Transverse colon (tissue), 4 donors: ENCODE results near the gene ICAM1. TPM values are rescaled to one million over a fixed set of nuclear protein-coding genes. Genes with fewer than 3 reads are reported as not detected.
A peak's percentile ranks its signal among the peaks of the same experiment; 100 is the strongest.

Experiments used
- DNase-seq: peaks from one replicate; pipeline ENCODE4 v3.0.0-alpha.2; 2019
- H3K27ac ChIP-seq, 4 donors: fragments of 200-600 bp; sonication (generic); 2 replicates each; pipeline ENCODE4 v1.5.1; 2016 to 2018; ENCODE audit warnings: inconsistent platforms in 4 of 4
- H3K27me3 ChIP-seq: fragments of 200-600 bp; sonication (generic); 2 replicates; pipeline ENCODE4 v1.5.1; 2017; ENCODE audit warnings: inconsistent platforms
- H3K36me3 ChIP-seq, 4 donors: fragments of 200-600 bp; sonication (generic); 2 replicates each; pipeline ENCODE4 v1.5.1; 2017 to 2019; ENCODE audit warnings: inconsistent platforms in 4 of 4
- H3K4me1 ChIP-seq, 4 donors: fragments of 200-600 bp; sonication (generic); 2 replicates each; pipeline ENCODE4 v1.5.1; 2017 to 2020; ENCODE audit warnings: inconsistent platforms in 4 of 4
- H3K4me3 ChIP-seq, 4 donors: fragments of 200-600 bp; sonication (generic); 1 replicate in 1 of 4; 2 replicates in 3 of 4; pipeline versions ENCODE4 v1.5.1 to v1.6.1; 2017 to 2019; ENCODE audit warnings: inconsistent platforms in 4 of 4
- H3K9me3 ChIP-seq, 2 donors: fragments of 200-600 bp; sonication (generic); 2 replicates each; pipeline ENCODE4 v1.5.1; 2017 to 2019; ENCODE audit warnings: inconsistent platforms in 2 of 2
- EP300 ChIP-seq: sonication (generic); formaldehyde crosslinking; IDR thresholded peaks from one replicate; pipeline ENCODE4 v1.6.1; 2017; ENCODE audit warnings: antibody characterized with exemption, low read depth
- POLR2A ChIP-seq: fragments of 450-650 bp; IDR thresholded peaks from one replicate; pipeline ENCODE4 v1.6.1; 2016; ENCODE audit warnings: antibody characterized with exemption, mild to moderate bottlenecking, moderate library complexity
- POLR2AphosphoS5 ChIP-seq, 3 donors: sonication (generic); formaldehyde crosslinking; IDR thresholded peaks; one replicate each; pipeline ENCODE4 v1.6.1; 2016; ENCODE audit warnings: antibody characterized with exemption in 3 of 3
- WGBS, 2 donors: methylation state at CpG; one replicate each; pipeline ENCODE4 v1.1.5; 2018; ENCODE audit warnings: low coverage in 1 of 2; 5-methylcytosine and 5-hydroxymethylcytosine counted together
- in situ Hi-C, 4 donors: fragments of 200-750 bp; cut with MboI; loops; one replicate each; pipeline versions ENCODE4 v1.15.0 to v1.15.1; 2017; ENCODE audit warnings: low sequenced_read_pairs in 3 of 4, low pct_ligation_motif_present in 1 of 4, low pct_unique_long_range_greater_than_20kb in 1 of 4
- intact Hi-C: fragments of 100-400 bp; cut with DNase I; formaldehyde crosslinking; loops from one replicate; pipeline ENCODE4 v1.15.1; 2023; ENCODE audit warnings: low total_unique reads
- total RNA-seq, 4 donors: library from RNA; depleted of rRNA; stranded (reverse); fragments of >200 nt; gene quantifications; one replicate each; pipeline ENCODE4 v1.1.0, GENCODE V29; 2016
- TF ChIP-seq, protein P1 (sequence below), 5 experiments: fragments of 200-600 bp in 3 of 5; fragments of 450-650 bp in 2 of 5; sonication (generic) in 3 of 5; IDR thresholded peaks; 1 replicate in 2 of 5; 2 replicates in 3 of 5; pipeline ENCODE4 v1.5.1; 2016 to 2017; ENCODE audit warnings: antibody characterized with exemption in 5 of 5, inconsistent platforms in 3 of 5, mild to moderate bottlenecking in 2 of 5, moderate library complexity in 1 of 5

The ICAM1 gene, protein sequence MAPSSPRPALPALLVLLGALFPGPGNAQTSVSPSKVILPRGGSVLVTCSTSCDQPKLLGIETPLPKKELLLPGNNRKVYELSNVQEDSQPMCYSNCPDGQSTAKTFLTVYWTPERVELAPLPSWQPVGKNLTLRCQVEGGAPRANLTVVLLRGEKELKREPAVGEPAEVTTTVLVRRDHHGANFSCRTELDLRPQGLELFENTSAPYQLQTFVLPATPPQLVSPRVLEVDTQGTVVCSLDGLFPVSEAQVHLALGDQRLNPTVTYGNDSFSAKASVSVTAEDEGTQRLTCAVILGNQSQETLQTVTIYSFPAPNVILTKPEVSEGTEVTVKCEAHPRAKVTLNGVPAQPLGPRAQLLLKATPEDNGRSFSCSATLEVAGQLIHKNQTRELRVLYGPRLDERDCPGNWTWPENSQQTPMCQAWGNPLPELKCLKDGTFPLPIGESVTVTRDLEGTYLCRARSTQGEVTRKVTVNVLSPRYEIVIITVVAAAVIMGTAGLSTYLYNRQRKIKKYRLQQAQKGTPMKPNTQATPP
- total RNA-seq, result 10 to 100 TPM in 1 of 4 donors, 1 to 10 TPM in 3; 6.4 to 26.6 (median 7.7) TPM

DNA sequence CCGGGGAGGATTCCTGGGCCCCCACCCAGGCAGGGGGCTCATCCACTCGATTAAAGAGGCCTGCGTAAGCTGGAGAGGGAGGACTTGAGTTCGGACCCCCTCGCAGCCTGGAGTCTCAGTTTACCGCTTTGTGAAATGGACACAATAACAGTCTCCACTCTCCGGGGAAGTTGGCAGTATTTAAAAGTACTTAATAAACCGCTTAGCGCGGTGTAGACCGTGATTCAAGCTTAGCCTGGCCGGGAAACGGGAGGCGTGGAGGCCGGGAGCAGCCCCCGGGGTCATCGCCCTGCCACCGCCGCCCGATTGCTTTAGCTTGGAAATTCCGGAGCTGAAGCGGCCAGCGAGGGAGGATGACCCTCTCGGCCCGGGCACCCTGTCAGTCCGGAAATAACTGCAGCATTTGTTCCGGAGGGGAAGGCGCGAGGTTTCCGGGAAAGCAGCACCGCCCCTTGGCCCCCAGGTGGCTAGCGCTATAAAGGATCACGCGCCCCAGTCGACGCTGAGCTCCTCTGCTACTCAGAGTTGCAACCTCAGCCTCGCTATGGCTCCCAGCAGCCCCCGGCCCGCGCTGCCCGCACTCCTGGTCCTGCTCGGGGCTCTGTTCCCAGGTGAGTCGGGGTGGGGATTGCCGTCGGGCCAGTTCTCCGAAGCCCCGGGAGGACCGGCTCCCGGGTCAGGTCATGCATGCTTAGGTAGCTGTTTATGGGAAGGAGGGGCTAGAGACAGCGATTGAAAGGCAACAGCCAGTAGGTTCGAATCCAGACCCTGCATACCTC, at the start of gene ICAM1:
Gene ICAM1, plus strand, starts transcription at position 505 of the 779 bp plus-strand sequence. Its CDS starts 40 bp downstream, at position 545.
- no peaks in the 10 kb centered on the region for H3K9me3 ChIP-seq
- 2% methylated on average over 45 of the region's 51 CpGs; no CpG with 5 or more reads in 1 of the 2 donors for WGBS, 2 donors
- H3K4me3 ChIP-seq, result peak within 1 kb of the TSS; percentile 25 to 45 (median 42)
- TF ChIP-seq POLR2AphosphoS5 (IDR thresholded peaks at IDR 0.05) (peak; percentile 86 to 88 (median 88)), POLR2A (peak; percentile 73), EP300 (peak; percentile 64)
- TF ChIP-seq, protein P1, sequence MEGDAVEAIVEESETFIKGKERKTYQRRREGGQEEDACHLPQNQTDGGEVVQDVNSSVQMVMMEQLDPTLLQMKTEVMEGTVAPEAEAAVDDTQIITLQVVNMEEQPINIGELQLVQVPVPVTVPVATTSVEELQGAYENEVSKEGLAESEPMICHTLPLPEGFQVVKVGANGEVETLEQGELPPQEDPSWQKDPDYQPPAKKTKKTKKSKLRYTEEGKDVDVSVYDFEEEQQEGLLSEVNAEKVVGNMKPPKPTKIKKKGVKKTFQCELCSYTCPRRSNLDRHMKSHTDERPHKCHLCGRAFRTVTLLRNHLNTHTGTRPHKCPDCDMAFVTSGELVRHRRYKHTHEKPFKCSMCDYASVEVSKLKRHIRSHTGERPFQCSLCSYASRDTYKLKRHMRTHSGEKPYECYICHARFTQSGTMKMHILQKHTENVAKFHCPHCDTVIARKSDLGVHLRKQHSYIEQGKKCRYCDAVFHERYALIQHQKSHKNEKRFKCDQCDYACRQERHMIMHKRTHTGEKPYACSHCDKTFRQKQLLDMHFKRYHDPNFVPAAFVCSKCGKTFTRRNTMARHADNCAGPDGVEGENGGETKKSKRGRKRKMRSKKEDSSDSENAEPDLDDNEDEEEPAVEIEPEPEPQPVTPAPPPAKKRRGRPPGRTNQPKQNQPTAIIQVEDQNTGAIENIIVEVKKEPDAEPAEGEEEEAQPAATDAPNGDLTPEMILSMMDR (IDR thresholded peaks at IDR 0.05), result peak in 2 of 5 experiments; percentile 40 to 42
- no peaks in the 10 kb centered on the region for H3K36me3 ChIP-seq
- peak; percentile 88 for DNase-seq
- H3K27me3 ChIP-seq, result peaks cover 24% of the 10 kb centered on the region
- peak within 1 kb of the TSS; percentile 74 to 86 (median 80) for H3K27ac ChIP-seq
- intact Hi-C loops (no loop called here), in situ Hi-C loops (no loop called here)
- H3K4me1 ChIP-seq, result peaks cover 6 to 23% (median 17%) of the 10 kb centered on the region in 4 donors

DNA sequence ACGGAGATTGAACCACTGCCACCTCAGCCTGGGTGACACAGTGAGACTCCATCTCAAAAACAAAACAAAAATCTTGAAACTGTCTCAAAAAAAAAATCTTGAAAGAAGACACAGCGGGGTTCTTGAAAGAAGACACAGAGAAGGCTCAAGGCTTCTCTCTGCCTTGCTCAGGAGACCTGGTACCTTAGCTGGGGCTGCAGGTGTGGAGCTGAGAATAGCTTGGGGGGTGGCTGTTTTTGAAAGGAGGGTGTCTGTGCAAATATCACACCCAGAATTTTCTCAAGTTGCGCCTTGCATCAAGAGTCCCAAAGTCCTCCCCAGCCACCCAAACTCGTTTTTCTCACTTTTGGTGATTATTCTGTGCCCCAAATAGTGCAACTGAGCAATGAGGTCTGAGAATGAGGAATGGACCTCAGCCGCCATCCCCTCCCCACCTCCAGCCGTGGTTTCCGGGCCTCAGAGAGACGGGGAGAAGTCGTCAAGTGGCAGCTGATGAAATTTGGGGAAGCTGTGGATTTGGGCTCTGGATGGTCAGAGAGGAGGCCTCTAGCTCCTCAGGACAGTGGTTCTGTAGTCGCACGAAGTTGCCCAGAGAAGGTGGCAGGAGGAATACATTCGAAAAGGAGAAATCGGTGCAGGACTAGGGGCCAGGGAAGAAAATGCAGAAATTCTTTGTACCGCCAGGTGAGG, 48.6 kb upstream of the ICAM1 start:
- intact Hi-C loops, result no loop called here
- no peaks in the 10 kb centered on the region for H3K36me3 ChIP-seq
- 76 to 85% methylated on average over 8 to 14 of the region's 14 CpGs for WGBS, 2 donors
- no peaks in the 10 kb centered on the region for H3K27me3 ChIP-seq
- DNase-seq, result no peak
- TF ChIP-seq EP300, result no peak
- TF ChIP-seq, protein P1 (IDR thresholded peaks at IDR 0.05), result no peak
- no peak for TF ChIP-seq POLR2AphosphoS5 (IDR thresholded peaks at IDR 0.05)
- TF ChIP-seq POLR2A, result no peak
- H3K9me3 ChIP-seq, result no peaks in the 10 kb centered on the region
- in situ Hi-C loops, result no loop called here
- H3K27ac ChIP-seq, result no peak overlapping the region
- no peak overlapping the region for H3K4me3 ChIP-seq
- no peaks in the 10 kb centered on the region for H3K4me1 ChIP-seq

DNA sequence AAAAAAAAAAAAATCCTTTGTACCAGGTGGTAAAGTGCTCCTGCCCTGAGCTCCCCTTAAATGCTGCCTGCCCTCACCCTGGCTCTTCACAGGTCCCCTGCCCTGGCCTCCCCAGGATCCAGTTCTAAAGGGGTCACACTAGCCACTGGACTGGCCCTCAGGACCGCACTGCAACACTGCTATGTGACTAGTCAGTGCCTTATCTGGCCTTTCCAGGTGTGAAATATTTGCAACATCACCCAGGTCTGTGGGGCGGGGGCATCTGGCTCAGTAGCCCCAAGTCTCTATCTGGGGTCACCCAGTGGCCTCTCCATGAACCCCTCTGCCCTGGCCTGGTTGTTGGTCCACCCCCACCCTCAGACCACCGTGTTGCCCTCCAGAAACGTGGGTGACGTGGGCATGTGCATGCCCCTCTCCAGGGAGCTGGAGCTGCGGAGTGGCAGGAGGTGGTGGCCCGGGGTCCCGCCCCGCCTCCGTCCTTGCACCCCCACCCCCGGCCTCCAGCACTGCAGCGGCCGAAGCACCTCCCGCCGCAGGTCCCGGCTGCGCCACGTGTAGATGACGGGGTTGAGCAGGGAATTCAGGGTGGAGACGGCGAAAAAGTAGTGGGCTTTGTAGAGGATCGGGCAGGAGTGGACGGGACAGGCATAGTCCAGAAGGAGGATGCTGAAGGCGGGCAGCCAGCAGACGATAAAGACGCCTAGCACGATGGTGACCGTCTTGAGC, 47.3 kb upstream of the ICAM1 start:
- WGBS, 2 donors, result 96 to 100% methylated on average over 1 to 28 of the region's 28 CpGs
- Histone ChIP-seq H3K27me3 (no peaks in the 10 kb centered on the region), H3K27ac (no peak overlapping the region), H3K9me3 (no peaks in the 10 kb centered on the region), H3K36me3 (no peaks in the 10 kb centered on the region), H3K4me1 (peaks cover 0 to 5% (median 0%) of the 10 kb centered on the region in 4 donors), H3K4me3 (no peak overlapping the region)
- no peak for TF ChIP-seq EP300
- TF ChIP-seq, protein P1 (IDR thresholded peaks at IDR 0.05), result no peak
- TF ChIP-seq POLR2AphosphoS5 (IDR thresholded peaks at IDR 0.05), result no peak
- no peak for TF ChIP-seq POLR2A
- in situ Hi-C loops, result no loop called here
- intact Hi-C loops, result no loop called here
- DNase-seq, result no peak
